HepG2 (cell line): ENCODE results near the gene LIF.

Source experiments
- ADNP ChIP-seq: sonication (generic); formaldehyde crosslinking; IDR thresholded peaks from 2 replicates; pipeline ENCODE4 v1.4.0; 2020; ENCODE audit warnings: missing genetic modification reagents
- MEIS1 ChIP-seq: sonication (generic); formaldehyde crosslinking; IDR thresholded peaks from 2 replicates; pipeline ENCODE4 v1.9.0; 2021; ENCODE audit warnings: mild to moderate bottlenecking, missing genetic modification reagents, moderate library complexity, borderline replicate concordance
- PTBP1 ChIP-seq: fragments of 200-400 bp; formaldehyde crosslinking; IDR thresholded peaks from 2 replicates; pipeline ENCODE4 v1.6.1; 2018; ENCODE audit warnings: low read length, low read depth; ENCODE audit not compliant: poor library complexity, severe bottlenecking
- TF ChIP-seq, protein P1 (sequence below): sonication (generic); formaldehyde crosslinking; IDR thresholded peaks from 2 replicates; pipeline ENCODE4 v1.8.1; 2022; ENCODE audit warnings: mild to moderate bottlenecking, missing genetic modification reagents

DNA sequence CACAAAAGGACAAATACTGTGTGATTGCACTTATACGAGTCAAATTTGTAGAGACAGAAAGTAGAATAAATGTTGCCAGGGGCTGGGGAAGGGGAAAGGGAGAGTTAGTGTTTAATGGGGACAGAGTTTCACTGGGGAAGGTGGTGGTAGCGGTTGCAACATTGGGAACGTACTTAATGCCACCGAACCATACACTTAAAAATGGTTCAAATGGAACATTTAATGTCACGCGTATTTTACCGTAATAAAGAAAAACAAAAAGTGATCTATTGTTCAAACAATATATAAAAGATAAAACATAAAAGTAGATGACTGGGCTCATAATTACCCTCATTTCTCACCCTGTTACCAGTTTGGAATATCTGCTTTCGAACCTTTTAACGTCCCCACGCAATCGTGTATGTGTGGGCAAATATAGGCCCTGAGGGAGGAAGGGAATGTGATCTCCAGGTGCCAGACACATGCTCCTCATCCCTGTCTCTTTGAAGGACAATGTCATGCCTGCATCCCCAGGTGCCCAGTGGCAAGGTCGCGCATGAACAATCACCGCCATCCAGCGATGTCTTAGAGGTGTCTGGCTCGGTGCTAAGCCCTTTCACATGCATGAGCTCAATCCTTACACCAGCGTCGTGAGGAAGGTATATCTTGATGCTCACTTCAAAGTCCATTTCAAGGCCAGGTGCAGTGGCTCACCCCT is 35.3 kb downstream of the LIF start:
- TF ChIP-seq, protein P1, sequence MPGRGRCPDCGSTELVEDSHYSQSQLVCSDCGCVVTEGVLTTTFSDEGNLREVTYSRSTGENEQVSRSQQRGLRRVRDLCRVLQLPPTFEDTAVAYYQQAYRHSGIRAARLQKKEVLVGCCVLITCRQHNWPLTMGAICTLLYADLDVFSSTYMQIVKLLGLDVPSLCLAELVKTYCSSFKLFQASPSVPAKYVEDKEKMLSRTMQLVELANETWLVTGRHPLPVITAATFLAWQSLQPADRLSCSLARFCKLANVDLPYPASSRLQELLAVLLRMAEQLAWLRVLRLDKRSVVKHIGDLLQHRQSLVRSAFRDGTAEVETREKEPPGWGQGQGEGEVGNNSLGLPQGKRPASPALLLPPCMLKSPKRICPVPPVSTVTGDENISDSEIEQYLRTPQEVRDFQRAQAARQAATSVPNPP = no peak
- TF ChIP-seq ADNP (CRISPR knock-in tag) = no peak
- TF ChIP-seq MEIS1 (CRISPR knock-in tag) = no peak
- TF ChIP-seq PTBP1 = no peak
